Head of caudate nucleus (tissue), 42 donors: ENCODE measurements around the gene SLC29A3.

ENCODE experiments used
- DNase-seq, 42 donors: peaks; one replicate each; pipeline versions ENCODE4 v3.0.0 to v3.0.0-alpha.2; 2020 to 2021; ENCODE audit warnings: mixed read lengths in 7 of 42
- intact Hi-C: fragments of 100-400 bp; cut with DNase I; formaldehyde crosslinking; loops from one replicate; pipeline ENCODE4 v1.15.0; 2022

The SLC29A3 gene

GRCh38 chr10:71378336-71379117 is 59.5 kb downstream of the SLC29A3 start:
- intact Hi-C loops, result loop anchor here (5.0 kb wide), 1 partner anchor 334 kb away; no protein-coding TSS in a partner anchor
- DNase-seq, result no peak

- intact Hi-C loops, result loop anchor here (5.0 kb wide), 1 partner anchor 333 kb away; no protein-coding TSS in a partner anchor
- DNase-seq, result peak in 1 of 42 donors; percentile 26
Measured at GRCh38 chr10:71379118-71379766, 60.2 kb downstream of the SLC29A3 start.

- intact Hi-C loops, result loop anchor here (5.0 kb wide), 1 partner anchor 231 kb away; no protein-coding TSS in a partner anchor
- no peak for DNase-seq
Measured at GRCh38 chr10:71380841-71381240, 61.8 kb downstream of the SLC29A3 start.

- no peak for DNase-seq
- intact Hi-C loops, result loop anchor here (5.0 kb wide), 1 partner anchor 231 kb away; no protein-coding TSS in a partner anchor
Measured at GRCh38 chr10:71381611-71382010, 62.6 kb downstream of the SLC29A3 start.

- no peak for DNase-seq
- intact Hi-C loops, result loop anchor here (5.0 kb wide), 1 partner anchor 230 kb away; no protein-coding TSS in a partner anchor
Measured at GRCh38 chr10:71382028-71382427, 63.0 kb downstream of the SLC29A3 start.

GRCh38 chr10:71382757-71383156 is 63.7 kb downstream of the SLC29A3 start:
- no peak for DNase-seq
- intact Hi-C loops, result loop anchor here (5.0 kb wide), 1 partner anchor 230 kb away; no protein-coding TSS in a partner anchor

- DNase-seq, result peak; percentile 68 to 96 (median 88)
Measured at GRCh38 chr10:71383972-71384687, 65.1 kb downstream of the SLC29A3 start.

GRCh38 chr10:71388171-71388570 is 69.1 kb downstream of the SLC29A3 start:
- intact Hi-C loops, result no loop called here
- DNase-seq, result no peak

More at GRCh38 chr10:71383972-71384687, 65.1 kb downstream of the SLC29A3 start:
- intact Hi-C loops, result loop anchor here (5.0 kb wide), 1 partner anchor 228 kb away; no protein-coding TSS in a partner anchor

- peak in 7 of 42 donors; percentile 0 to 24 (median 6) for DNase-seq
- intact Hi-C loops, result no loop called here
Measured at GRCh38 chr10:71388583-71389310, 69.7 kb downstream of the SLC29A3 start.

- intact Hi-C loops, result loop anchor here (5.0 to 10.0 kb wide), 2 partner anchors 185 to 322 kb away; no protein-coding TSS in a partner anchor
- peak in 15 of 42 donors; percentile 3 to 50 (median 31) for DNase-seq
Measured at GRCh38 chr10:71389768-71390460, 70.9 kb downstream of the SLC29A3 start.

- intact Hi-C loops, result loop anchor here (5.0 to 10.0 kb wide), 2 partner anchors 184 to 322 kb away; no protein-coding TSS in a partner anchor
- peak; percentile 43 to 87 (median 71) for DNase-seq
Measured at GRCh38 chr10:71390461-71390835, 71.4 kb downstream of the SLC29A3 start.

GRCh38 chr10:71390921-71391690 is 72.0 kb downstream of the SLC29A3 start:
- peak in 12 of 42 donors; percentile 1 to 37 (median 12) for DNase-seq
- intact Hi-C loops, result loop anchor here (5.0 to 10.0 kb wide), 2 partner anchors 184 to 321 kb away; no protein-coding TSS in a partner anchor

- DNase-seq, result peak in 10 of 42 donors; percentile 6 to 61 (median 42)
- intact Hi-C loops, result loop anchor here (5.0 to 10.0 kb wide), 2 partner anchors 183 to 321 kb away; no protein-coding TSS in a partner anchor
Measured at GRCh38 chr10:71391701-71392100, 72.6 kb downstream of the SLC29A3 start.

- peak in 6 of 42 donors; percentile 0 to 25 (median 5) for DNase-seq
- intact Hi-C loops, result loop anchor here (5.0 to 10.0 kb wide), 2 partner anchors 183 to 320 kb away; no protein-coding TSS in a partner anchor
Measured at GRCh38 chr10:71392292-71392691, 73.2 kb downstream of the SLC29A3 start.

GRCh38 chr10:71392791-71393781 is 74.0 kb downstream of the SLC29A3 start:
- DNase-seq, result peak in 7 of 42 donors; percentile 1 to 40 (median 23)
- intact Hi-C loops, result loop anchor here (5.0 to 10.0 kb wide), 2 partner anchors 182 to 319 kb away; no protein-coding TSS in a partner anchor
